Activated naive CD8-positive, alpha-beta T cell treated with anti-CD3 and anti-CD28 coated beads, Interleukin-2, amount 10 ng/mL, durations not matched to agents 7 days and 5 days (primary cell): ENCODE results near the gene LCLAT1. TPM values are rescaled to one million over a fixed set of nuclear protein-coding genes. Genes with fewer than 3 reads are reported as not detected.
"Not testable (repeated sequence)": the region's sequence is repeated elsewhere in the genome, so short reads cannot be mapped to it uniquely, and the experiment has no call there.

Experiments used
- ATAC-seq: fragments of 150-1000 bp; cut with Tn5 transposase; one replicate; pipeline ENCODE4 v1.10.0; 2021; ENCODE audit warnings: low read depth, moderate library complexity
- POLR2A ChIA-PET: fragments of 350-600 bp; sonication (Branson Sonifier 250); formaldehyde crosslinking; loops from one replicate; lab custom pipeline; 2021; ENCODE audit warnings: antibody characterized with exemption; lab: Charles Lee
- DNase-seq: peaks from one replicate; pipeline ENCODE4 v3.0.0; 2021
- H3K27ac Mint-ChIP-seq: one replicate; pipeline ENCODE4 v1.8.0; 2022; ENCODE audit warnings: mild to moderate bottlenecking, mixed read lengths
- H3K27me3 Mint-ChIP-seq: one replicate; pipeline ENCODE4 v1.8.0; 2022; ENCODE audit warnings: mild to moderate bottlenecking, moderate library complexity, mixed read lengths
- H3K36me3 Mint-ChIP-seq: one replicate; pipeline ENCODE4 v1.8.0; 2021; ENCODE audit warnings: mild to moderate bottlenecking, mixed read lengths
- H3K4me1 Mint-ChIP-seq: one replicate; pipeline ENCODE4 v1.8.0; 2021; ENCODE audit warnings: mixed read lengths
- H3K4me3 Mint-ChIP-seq: one replicate; pipeline ENCODE4 v1.8.0; 2022; ENCODE audit warnings: mild to moderate bottlenecking, moderate library complexity, mixed read lengths
- H3K9me3 Mint-ChIP-seq: one replicate; pipeline ENCODE4 v1.8.0; 2021; ENCODE audit warnings: mixed read lengths
- total RNA-seq, 2 experiments: library from RNA; stranded (reverse); gene quantifications; one replicate each; pipeline ENCODE4 v1.2.3, GENCODE V29; 2021

Gene LCLAT1
- total RNA-seq, 2 experiments from 2014 or later: 19.8 to 21.2 TPM

- Mint-ChIP-seq H3K4me1 (peaks cover 10% of the 10 kb centered on the region), H3K9me3 (peaks cover 5% of the 10 kb centered on the region), H3K27ac (no peak overlapping the region), H3K36me3 (peaks cover 30% of the 10 kb centered on the region), H3K27me3 (no peaks in the 10 kb centered on the region), H3K4me3 (no peak overlapping the region)
- POLR2A ChIA-PET: no interaction called here
- DNase-seq (no peak), ATAC-seq (no peak)
Measured at GRCh38 chr2:30511122-30512083, 64.4 kb downstream of the LCLAT1 start.

- Mint-ChIP-seq H3K27me3 (no peaks in the 10 kb centered on the region), H3K4me3 (no peak overlapping the region), H3K36me3 (peaks cover 31% of the 10 kb centered on the region), H3K27ac (no peak overlapping the region), H3K9me3 (peaks cover 5% of the 10 kb centered on the region), H3K4me1 (peaks cover 10% of the 10 kb centered on the region)
- ATAC-seq (no peak), DNase-seq (no peak)
- POLR2A ChIA-PET: no interaction called here
Measured at GRCh38 chr2:30512243-30512886, 65.3 kb downstream of the LCLAT1 start.

GRCh38 chr2:30513649-30514048, 66.6 kb downstream of the LCLAT1 start:
- H3K27me3 Mint-ChIP-seq, H3K4me3 Mint-ChIP-seq, H3K9me3 Mint-ChIP-seq, POLR2A ChIA-PET, H3K27ac Mint-ChIP-seq, DNase-seq, ATAC-seq: not testable (repeated sequence)
- peaks cover 10% of the 10 kb centered on the region for H3K4me1 Mint-ChIP-seq
- H3K36me3 Mint-ChIP-seq: peaks cover 30% of the 10 kb centered on the region

- Mint-ChIP-seq H3K27ac (no peak overlapping the region), H3K27me3 (no peaks in the 10 kb centered on the region), H3K36me3 (peaks cover 31% of the 10 kb centered on the region), H3K4me1 (peaks cover 8% of the 10 kb centered on the region), H3K4me3 (no peak overlapping the region), H3K9me3 (peaks cover 10% of the 10 kb centered on the region)
- ATAC-seq (no peak), DNase-seq (no peak)
- POLR2A ChIA-PET: no interaction called here
Measured at GRCh38 chr2:30514134-30514847, 67.2 kb downstream of the LCLAT1 start.

GRCh38 chr2:30514848-30515435, 67.9 kb downstream of the LCLAT1 start:
- Mint-ChIP-seq H3K27ac (no peak overlapping the region), H3K36me3 (peaks cover 36% of the 10 kb centered on the region), H3K4me3 (no peak overlapping the region)

GRCh38 chr2:30516166-30516565, 69.1 kb downstream of the LCLAT1 start:
- peaks cover 8% of the 10 kb centered on the region for H3K4me1 Mint-ChIP-seq
- DNase-seq (no peak), ATAC-seq (no peak)
- H3K36me3 Mint-ChIP-seq: peaks cover 36% of the 10 kb centered on the region
- no peaks in the 10 kb centered on the region for H3K27me3 Mint-ChIP-seq
- no peak overlapping the region for H3K27ac Mint-ChIP-seq
- H3K9me3 Mint-ChIP-seq: peaks cover 17% of the 10 kb centered on the region
- no peak overlapping the region for H3K4me3 Mint-ChIP-seq
- POLR2A ChIA-PET: no interaction called here

More at GRCh38 chr2:30514848-30515435, 67.9 kb downstream of the LCLAT1 start:
- H3K9me3 Mint-ChIP-seq: peaks cover 14% of the 10 kb centered on the region
- H3K4me1 Mint-ChIP-seq: peaks cover 8% of the 10 kb centered on the region
- ATAC-seq: no peak
- no peak for DNase-seq
- H3K27me3 Mint-ChIP-seq: no peaks in the 10 kb centered on the region
- POLR2A ChIA-PET: no interaction called here

GRCh38 chr2:30519796-30520195, 72.8 kb downstream of the LCLAT1 start:
- Mint-ChIP-seq H3K36me3 (peaks cover 42% of the 10 kb centered on the region), H3K27ac (no peak overlapping the region)
- POLR2A ChIA-PET: no interaction called here

GRCh38 chr2:30522421-30522820, 75.4 kb downstream of the LCLAT1 start:
- peaks cover 2% of the 10 kb centered on the region for H3K4me1 Mint-ChIP-seq
- DNase-seq: no peak
- H3K27ac Mint-ChIP-seq: no peak overlapping the region

More at GRCh38 chr2:30519796-30520195, 72.8 kb downstream of the LCLAT1 start:
- DNase-seq (no peak), ATAC-seq (no peak)
- H3K27me3 Mint-ChIP-seq: no peaks in the 10 kb centered on the region
- H3K9me3 Mint-ChIP-seq: peaks cover 21% of the 10 kb centered on the region
- no peak overlapping the region for H3K4me3 Mint-ChIP-seq
- H3K4me1 Mint-ChIP-seq: no peaks in the 10 kb centered on the region

GRCh38 chr2:30527411-30527810, 80.4 kb downstream of the LCLAT1 start:
- Mint-ChIP-seq H3K27me3 (no peaks in the 10 kb centered on the region), H3K4me1 (peaks cover 3% of the 10 kb centered on the region), H3K36me3 (peaks cover 32% of the 10 kb centered on the region), H3K27ac (no peak overlapping the region), H3K4me3 (no peak overlapping the region), H3K9me3 (peaks cover 6% of the 10 kb centered on the region)
- no peak for ATAC-seq
- POLR2A ChIA-PET: no interaction called here
- DNase-seq: no peak

More at GRCh38 chr2:30522421-30522820, 75.4 kb downstream of the LCLAT1 start:
- peaks cover 23% of the 10 kb centered on the region for H3K9me3 Mint-ChIP-seq
- H3K4me3 Mint-ChIP-seq: no peak overlapping the region
- no peaks in the 10 kb centered on the region for H3K27me3 Mint-ChIP-seq
- POLR2A ChIA-PET: no interaction called here
- peaks cover 53% of the 10 kb centered on the region for H3K36me3 Mint-ChIP-seq
- no peak for ATAC-seq

- peaks cover 6% of the 10 kb centered on the region for H3K9me3 Mint-ChIP-seq
- POLR2A ChIA-PET: no interaction called here
Measured at GRCh38 chr2:30527859-30528258, 80.8 kb downstream of the LCLAT1 start.

GRCh38 chr2:30530346-30530745, 83.3 kb downstream of the LCLAT1 start:
- DNase-seq (no peak), ATAC-seq (no peak)
- Mint-ChIP-seq H3K9me3 (peaks cover 6% of the 10 kb centered on the region), H3K27me3 (no peaks in the 10 kb centered on the region), H3K4me3 (no peak overlapping the region), H3K4me1 (peaks cover 3% of the 10 kb centered on the region), H3K27ac (no peak overlapping the region), H3K36me3 (peaks cover 44% of the 10 kb centered on the region)
- POLR2A ChIA-PET: no interaction called here

More at GRCh38 chr2:30527859-30528258, 80.8 kb downstream of the LCLAT1 start:
- Mint-ChIP-seq H3K27ac (no peak overlapping the region), H3K27me3 (no peaks in the 10 kb centered on the region), H3K4me1 (peaks cover 3% of the 10 kb centered on the region), H3K4me3 (no peak overlapping the region), H3K36me3 (peaks cover 33% of the 10 kb centered on the region)
- no peak for ATAC-seq
- DNase-seq: no peak

- no peaks in the 10 kb centered on the region for H3K27me3 Mint-ChIP-seq
- peaks cover 8% of the 10 kb centered on the region for H3K4me1 Mint-ChIP-seq
- DNase-seq (no peak), ATAC-seq (no peak)
- H3K36me3 Mint-ChIP-seq: peaks cover 32% of the 10 kb centered on the region
- POLR2A ChIA-PET: no interaction called here
- H3K27ac Mint-ChIP-seq: no peak overlapping the region
- no peak overlapping the region for H3K4me3 Mint-ChIP-seq
- peaks cover 4% of the 10 kb centered on the region for H3K9me3 Mint-ChIP-seq
Measured at GRCh38 chr2:30541680-30542079, 94.6 kb downstream of the LCLAT1 start.

GRCh38 chr2:30545875-30546274, 98.8 kb downstream of the LCLAT1 start:
- Mint-ChIP-seq H3K9me3 (peaks cover 4% of the 10 kb centered on the region), H3K27me3 (no peaks in the 10 kb centered on the region), H3K27ac (no peak overlapping the region), H3K36me3 (peaks cover 30% of the 10 kb centered on the region), H3K4me1 (peaks cover 8% of the 10 kb centered on the region), H3K4me3 (no peak overlapping the region)
- no peak for DNase-seq
- ATAC-seq: no peak
- POLR2A ChIA-PET: no interaction called here
